Kidney epithelial cell (primary cell): ENCODE measurements around the gene CBX7. TPM values are rescaled to one million over a fixed set of nuclear protein-coding genes. Genes with fewer than 3 reads are reported as not detected.

Experiments
- DNase-seq: peaks from one replicate; pipeline ENCODE4 v3.0.0-alpha.2; 2010; ENCODE audit warnings: low read depth
- H3K27me3 ChIP-seq: 2 replicates; pipeline ENCODE4 v1.6.0; 2011; ENCODE audit warnings: low read length; ENCODE audit not compliant: control insufficient read depth, insufficient read depth
- H3K36me3 ChIP-seq: 2 replicates; pipeline ENCODE4 v1.5.1; 2011; ENCODE audit warnings: low read length; ENCODE audit not compliant: control insufficient read depth, insufficient read depth
- H3K4me3 ChIP-seq: 2 replicates; pipeline ENCODE4 v1.5.1; 2011; ENCODE audit warnings: low read depth, mild to moderate bottlenecking, control low read depth, low read length
- CTCF ChIP-seq: IDR thresholded peaks from 2 replicates; pipeline ENCODE4 v1.5.1; 2011; ENCODE audit warnings: mild to moderate bottlenecking, moderate library complexity, low read length, control low read depth, inconsistent platforms; ENCODE audit not compliant: insufficient read depth, poor library complexity, severe bottlenecking
- total RNA-seq: library from RNA; depleted of rRNA; stranded (reverse); fragments of >200 nt; gene quantifications from 2 replicates; pipeline ENCODE4 v1.2.3, GENCODE V29; 2015

The CBX7 gene
- total RNA-seq, 1 donor from 2014 or later = 2.9 TPM

GRCh38 chr22:39089928-39090327 lies 62.6 kb downstream of the CBX7 start:
- H3K4me3 ChIP-seq = no peak overlapping the region
- TF ChIP-seq CTCF = no peak
- H3K36me3 ChIP-seq = no peaks in the 10 kb centered on the region
- H3K27me3 ChIP-seq = peaks cover 6% of the 10 kb centered on the region
- no peak for DNase-seq

- no peak for TF ChIP-seq CTCF
- Histone ChIP-seq H3K27me3 (peaks cover 6% of the 10 kb centered on the region), H3K4me3 (no peak overlapping the region), H3K36me3 (no peaks in the 10 kb centered on the region)
- DNase-seq = no peak
Observed at GRCh38 chr22:39088685-39089032, 63.8 kb downstream of the CBX7 start.

GRCh38 chr22:39087881-39088684 lies 64.4 kb downstream of the CBX7 start:
- TF ChIP-seq CTCF = no peak
- DNase-seq = no peak

GRCh38 chr22:39087098-39087497 lies 65.4 kb downstream of the CBX7 start:
- Histone ChIP-seq H3K4me3 (no peak overlapping the region), H3K36me3 (no peaks in the 10 kb centered on the region), H3K27me3 (peaks cover 4% of the 10 kb centered on the region)
- no peak for DNase-seq
- TF ChIP-seq CTCF = no peak

More at GRCh38 chr22:39087881-39088684, 64.4 kb downstream of the CBX7 start:
- H3K36me3 ChIP-seq = no peaks in the 10 kb centered on the region
- H3K4me3 ChIP-seq = no peak overlapping the region
- peaks cover 6% of the 10 kb centered on the region for H3K27me3 ChIP-seq

- no peak for DNase-seq
- Histone ChIP-seq H3K27me3 (no peaks in the 10 kb centered on the region), H3K36me3 (no peaks in the 10 kb centered on the region), H3K4me3 (no peak overlapping the region)
- TF ChIP-seq CTCF = no peak
Observed at GRCh38 chr22:39084666-39085065, 67.8 kb downstream of the CBX7 start.
